HEK293T (cell line): Measurements from ENCODE around the gene CDH4.

Experiments
- CTCF ChIA-PET: fragments of 350-600 bp; formaldehyde crosslinking; extraction: SDS; loops from one replicate; lab custom pipeline; 2021; ENCODE audit warnings: antibody characterized with exemption, inconsistent platforms; lab: Yijun Ruan, JAX
- POLR2A ChIA-PET: fragments of 350-600 bp; formaldehyde crosslinking; extraction: SDS; loops from one replicate; lab custom pipeline; 2020; ENCODE audit warnings: antibody characterized with exemption, inconsistent platforms; lab: Yijun Ruan, JAX
- DNase-seq: peaks from one replicate; pipeline ENCODE4 v3.0.0; 2012; ENCODE audit warnings: mixed read lengths; ENCODE audit errors: extremely low spot score
- ARNT ChIP-seq: fragments of 450-650 bp; IDR thresholded peaks from 2 replicates; pipeline ENCODE4 v1.6.1; 2017; ENCODE audit warnings: mild to moderate bottlenecking
- BHLHE40 ChIP-seq: fragments of 450-650 bp; IDR thresholded peaks from 2 replicates; pipeline ENCODE4 v1.6.1; 2016; ENCODE audit warnings: mild to moderate bottlenecking, moderate library complexity, borderline replicate concordance
- CTBP1 ChIP-seq: fragments of 450-650 bp; IDR thresholded peaks from 2 replicates; pipeline ENCODE4 v1.6.1; 2016; ENCODE audit warnings: borderline replicate concordance
- ELF4 ChIP-seq: fragments of 450-650 bp; IDR thresholded peaks from 2 replicates; pipeline ENCODE4 v1.6.1; 2017; ENCODE audit warnings: antibody characterized with exemption
- FOXA1 ChIP-seq: fragments of 450-650 bp; IDR thresholded peaks from 2 replicates; pipeline ENCODE4 v1.6.1; 2016; ENCODE audit warnings: mild to moderate bottlenecking
- FOXK2 ChIP-seq: fragments of 450-650 bp; IDR thresholded peaks from 2 replicates; pipeline ENCODE4 v1.6.1; 2016; ENCODE audit warnings: mild to moderate bottlenecking
- FOXM1 ChIP-seq: fragments of 450-650 bp; IDR thresholded peaks from 2 replicates; pipeline ENCODE4 v1.6.1; 2017; ENCODE audit warnings: mild to moderate bottlenecking, borderline replicate concordance
- HDGF ChIP-seq: fragments of 450-650 bp; IDR thresholded peaks from 2 replicates; pipeline ENCODE4 v1.6.1; 2017; ENCODE audit warnings: antibody characterized with exemption, borderline replicate concordance
- L3MBTL2 ChIP-seq: fragments of 450-650 bp; conservative IDR thresholded peaks from 2 replicates; pipeline ENCODE4 v1.6.1; 2016; ENCODE audit warnings: mild to moderate bottlenecking
- LEF1 ChIP-seq: fragments of 450-650 bp; IDR thresholded peaks from 2 replicates; pipeline ENCODE4 v1.6.1; 2017; ENCODE audit warnings: mild to moderate bottlenecking, borderline replicate concordance
- NFRKB ChIP-seq: fragments of 450-650 bp; IDR thresholded peaks from 2 replicates; pipeline ENCODE4 v1.6.1; 2016; ENCODE audit warnings: mild to moderate bottlenecking, moderate library complexity
- SP1 ChIP-seq: fragments of 450-650 bp; IDR thresholded peaks from 2 replicates; pipeline ENCODE4 v1.6.1; 2017
- SUZ12 ChIP-seq: fragments of 450-650 bp; IDR thresholded peaks from 2 replicates; pipeline ENCODE4 v1.6.1; 2016; ENCODE audit warnings: mild to moderate bottlenecking
- TARDBP ChIP-seq: fragments of 450-650 bp; IDR thresholded peaks from 2 replicates; pipeline ENCODE4 v1.6.1; 2016
- ZNF384 ChIP-seq: fragments of 450-650 bp; IDR thresholded peaks from 2 replicates; pipeline ENCODE4 v1.6.1; 2016
- TF ChIP-seq, protein P1 (sequence below): fragments of 450-650 bp; IDR thresholded peaks from 2 replicates; pipeline ENCODE4 v1.6.1; 2016

CDH4 gene

DNA sequence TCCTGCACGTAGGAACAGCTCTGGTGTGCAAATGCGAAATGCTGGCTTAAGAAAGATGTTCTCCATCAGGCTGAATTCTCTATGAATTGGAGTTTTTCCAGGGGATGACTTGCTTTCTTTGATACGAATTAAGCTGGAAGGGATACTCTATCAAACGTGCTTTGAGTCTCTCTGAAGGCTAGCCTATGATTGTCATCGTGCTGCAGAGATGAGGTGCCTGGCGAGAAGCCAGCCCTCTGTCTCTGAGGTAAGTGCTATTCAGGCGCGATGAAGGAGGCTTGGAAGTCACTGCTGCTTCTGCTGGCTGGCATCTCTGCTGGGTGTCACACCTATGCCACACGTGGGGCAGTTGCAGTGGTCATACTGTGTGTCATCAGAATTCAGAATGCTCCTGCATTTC, 589.9 kb downstream of the CDH4 start:
- CTCF ChIA-PET: no interaction called here
- POLR2A ChIA-PET: no interaction called here
- no peak for DNase-seq
- TF ChIP-seq, protein P1, sequence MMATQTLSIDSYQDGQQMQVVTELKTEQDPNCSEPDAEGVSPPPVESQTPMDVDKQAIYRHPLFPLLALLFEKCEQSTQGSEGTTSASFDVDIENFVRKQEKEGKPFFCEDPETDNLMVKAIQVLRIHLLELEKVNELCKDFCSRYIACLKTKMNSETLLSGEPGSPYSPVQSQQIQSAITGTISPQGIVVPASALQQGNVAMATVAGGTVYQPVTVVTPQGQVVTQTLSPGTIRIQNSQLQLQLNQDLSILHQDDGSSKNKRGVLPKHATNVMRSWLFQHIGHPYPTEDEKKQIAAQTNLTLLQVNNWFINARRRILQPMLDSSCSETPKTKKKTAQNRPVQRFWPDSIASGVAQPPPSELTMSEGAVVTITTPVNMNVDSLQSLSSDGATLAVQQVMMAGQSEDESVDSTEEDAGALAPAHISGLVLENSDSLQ: no peak
- TF ChIP-seq HDGF: no peak
- no peak for TF ChIP-seq BHLHE40
- no peak for TF ChIP-seq FOXK2

DNA sequence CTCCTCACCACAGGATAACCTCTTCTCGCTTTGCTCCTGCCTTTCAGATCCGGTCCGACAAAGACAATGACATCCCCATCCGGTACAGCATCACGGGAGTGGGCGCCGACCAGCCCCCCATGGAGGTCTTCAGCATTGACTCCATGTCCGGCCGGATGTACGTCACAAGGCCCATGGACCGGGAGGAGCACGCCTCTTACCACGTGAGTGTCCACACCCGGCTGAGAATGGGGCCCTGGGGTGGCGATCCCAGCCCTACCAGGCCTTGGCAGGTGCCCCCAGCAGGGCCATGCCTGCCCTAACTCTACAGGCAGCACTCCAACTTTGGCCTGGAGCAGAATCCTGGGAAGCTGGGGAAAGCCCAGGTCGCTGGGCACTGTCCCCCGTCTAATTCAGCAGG, 592.6 kb downstream of the CDH4 start:
- no peak for DNase-seq
- ChIA-PET CTCF (no interaction called here), POLR2A (no interaction called here)
- TF ChIP-seq, protein P1: no peak
- no peak for TF ChIP-seq LEF1

DNA sequence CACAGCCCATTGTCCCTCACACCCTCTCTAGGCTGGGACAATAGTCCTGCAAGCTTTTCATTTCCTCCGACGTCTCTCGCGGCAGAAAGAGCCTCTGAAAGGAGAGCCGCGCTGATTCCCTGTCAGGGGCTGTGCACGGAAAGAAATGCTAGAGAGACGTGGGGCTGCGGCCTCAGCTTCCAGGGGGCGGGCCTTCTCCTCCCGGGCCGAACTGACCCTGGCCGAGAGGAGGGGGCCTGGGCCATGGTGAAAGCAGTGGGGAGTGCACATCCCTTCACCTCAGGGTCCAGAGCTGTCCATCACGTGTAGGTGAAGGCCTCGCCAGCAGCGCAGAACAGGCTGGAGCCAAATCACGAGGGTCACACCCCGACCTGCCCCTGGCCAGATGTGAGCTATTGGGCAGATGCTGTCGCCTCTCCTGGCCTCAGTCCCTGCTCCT, 593.2 kb downstream of the CDH4 start:
- DNase-seq: no peak
- ChIA-PET POLR2A (no interaction called here), CTCF (no interaction called here)
- TF ChIP-seq BHLHE40: no peak
- no peak for TF ChIP-seq FOXA1
- no peak for TF ChIP-seq LEF1

GRCh38 chr20:61846074-61846473, 594.0 kb downstream of the CDH4 start:
- TF ChIP-seq CTBP1: no peak
- TF ChIP-seq BHLHE40: no peak
- CTCF ChIA-PET: no interaction called here
- DNase-seq: no peak
- POLR2A ChIA-PET: no interaction called here

DNA sequence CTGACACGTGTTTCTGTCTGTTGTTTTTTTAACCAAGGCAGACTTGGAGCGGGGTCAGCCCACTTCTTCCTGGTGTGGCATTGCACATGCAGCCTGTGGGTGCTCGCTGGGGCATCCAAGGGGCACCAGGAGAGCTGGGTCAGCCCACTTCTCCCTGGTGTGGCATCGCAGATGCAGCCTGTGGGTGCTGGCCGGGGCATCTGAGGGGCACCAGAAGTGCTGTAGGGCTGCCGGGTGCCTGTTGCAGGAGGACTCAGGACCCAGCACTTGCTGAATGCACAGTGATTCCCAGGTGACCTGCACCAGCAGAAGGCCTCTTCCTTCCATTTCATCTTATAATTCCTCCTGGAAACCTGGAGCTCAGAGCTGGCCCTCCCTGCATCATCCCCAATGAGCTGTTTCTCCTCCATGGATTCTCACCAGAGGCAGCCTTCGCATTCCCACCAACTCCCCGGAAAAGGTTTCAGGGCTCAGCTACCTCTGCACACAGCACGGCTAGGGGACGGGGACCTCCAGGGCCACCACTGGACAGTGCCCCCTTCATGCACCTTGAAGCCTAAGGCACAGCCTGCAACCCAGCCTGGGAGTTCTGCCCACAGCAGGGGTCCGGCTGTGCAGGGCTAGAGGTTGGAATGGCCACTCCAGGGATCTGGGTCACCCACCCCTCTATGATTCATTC, 594.8 kb downstream of the CDH4 start:
- CTCF ChIA-PET: no interaction called here
- TF ChIP-seq NFRKB: no peak
- no peak for TF ChIP-seq ELF4
- TF ChIP-seq CTBP1: no peak
- TF ChIP-seq, protein P1: no peak
- TF ChIP-seq FOXK2: no peak
- TF ChIP-seq SP1: no peak
- TF ChIP-seq ZNF384: no peak
- TF ChIP-seq FOXM1: no peak
- no peak for TF ChIP-seq SUZ12
- no peak for TF ChIP-seq TARDBP
- no peak for TF ChIP-seq ARNT
- TF ChIP-seq FOXA1: no peak

GRCh38 chr20:61847420-61847748, 595.3 kb downstream of the CDH4 start:
- no peak for TF ChIP-seq ZNF384
- TF ChIP-seq LEF1: no peak
- no peak for TF ChIP-seq FOXM1
- TF ChIP-seq L3MBTL2: no peak
- no peak for TF ChIP-seq ELF4
- TF ChIP-seq NFRKB: no peak
- TF ChIP-seq CTBP1: no peak
- no peak for TF ChIP-seq SP1
- no peak for TF ChIP-seq SUZ12
- TF ChIP-seq BHLHE40: no peak
- no peak for TF ChIP-seq HDGF
- no peak for TF ChIP-seq FOXK2
- TF ChIP-seq ARNT: no peak
- no peak for TF ChIP-seq FOXA1
- TF ChIP-seq, protein P1: no peak
- TF ChIP-seq TARDBP: no peak
- ChIA-PET CTCF (no interaction called here), POLR2A (no interaction called here)
- DNase-seq: no peak

More for the DNA sequence above, 594.8 kb downstream of the CDH4 start:
- no peak for DNase-seq
- POLR2A ChIA-PET: no interaction called here

GRCh38 chr20:61847986-61848385, 595.9 kb downstream of the CDH4 start:
- POLR2A ChIA-PET: no interaction called here
- TF ChIP-seq HDGF (no peak), SP1 (no peak)
- CTCF ChIA-PET: no interaction called here
- DNase-seq: no peak
